Measurements from ENCODE around the gene PHLDA3. TPM values are rescaled to one million over a fixed set of nuclear protein-coding genes. Genes with fewer than 3 reads are reported as not detected.
A peak's percentile ranks its signal among the peaks of the same experiment; 100 is the strongest.

Gene PHLDA3
- total and polyA plus RNA-seq, 11 donors = 15.2 to 48.1 (median 28.5) TPM

DNA sequence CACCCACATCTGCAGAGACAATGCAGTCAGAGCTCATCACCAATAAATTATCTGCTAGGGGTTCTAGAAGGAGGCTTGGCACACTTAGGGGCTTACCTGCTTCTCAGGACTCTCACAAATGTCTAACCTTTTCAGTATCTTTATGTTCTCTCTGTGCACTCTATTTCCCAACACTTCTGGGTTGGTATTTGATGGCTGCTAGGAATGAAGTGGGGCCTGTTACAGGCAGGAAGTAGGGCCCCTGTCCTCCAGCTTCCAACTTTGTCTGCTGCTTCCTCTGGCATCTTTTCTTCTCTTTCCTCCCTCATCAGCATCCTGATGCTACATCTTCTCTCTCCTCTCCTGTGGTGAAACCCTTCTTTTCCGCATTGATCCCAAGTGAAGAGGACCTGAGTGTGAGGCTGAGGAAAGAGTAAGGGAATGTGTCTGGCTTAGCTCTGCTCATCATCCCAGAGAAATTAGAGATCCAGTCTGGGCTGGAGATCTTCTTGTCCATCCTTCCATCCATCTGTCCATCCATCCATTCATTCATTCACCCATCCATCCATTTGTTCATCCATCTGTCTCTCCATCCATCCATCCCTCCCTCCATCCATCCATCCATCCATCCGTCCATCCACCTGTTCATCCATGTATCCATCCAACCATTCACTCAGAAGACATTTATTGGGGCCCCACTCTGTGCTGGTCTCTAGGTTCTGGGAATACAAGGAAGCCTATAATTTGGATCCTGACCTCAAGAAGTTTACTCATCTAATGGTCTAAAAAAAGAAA is 40.8 kb upstream of the PHLDA3 start:
- no peaks in the 10 kb centered on the region for H3K9me3 ChIP-seq
- H3K27ac ChIP-seq = peak overlapping the region in 1 of 12 donors; percentile 98
- no peak for DNase-seq
- no peaks in the 10 kb centered on the region for H3K27me3 ChIP-seq
- H3K4me1 ChIP-seq = peaks cover 7 to 66% (median 46%) of the 10 kb centered on the region in 12 donors
- no peak for TF ChIP-seq POLR2A (IDR thresholded peaks at IDR 0.05)
- TF ChIP-seq, protein P1, sequence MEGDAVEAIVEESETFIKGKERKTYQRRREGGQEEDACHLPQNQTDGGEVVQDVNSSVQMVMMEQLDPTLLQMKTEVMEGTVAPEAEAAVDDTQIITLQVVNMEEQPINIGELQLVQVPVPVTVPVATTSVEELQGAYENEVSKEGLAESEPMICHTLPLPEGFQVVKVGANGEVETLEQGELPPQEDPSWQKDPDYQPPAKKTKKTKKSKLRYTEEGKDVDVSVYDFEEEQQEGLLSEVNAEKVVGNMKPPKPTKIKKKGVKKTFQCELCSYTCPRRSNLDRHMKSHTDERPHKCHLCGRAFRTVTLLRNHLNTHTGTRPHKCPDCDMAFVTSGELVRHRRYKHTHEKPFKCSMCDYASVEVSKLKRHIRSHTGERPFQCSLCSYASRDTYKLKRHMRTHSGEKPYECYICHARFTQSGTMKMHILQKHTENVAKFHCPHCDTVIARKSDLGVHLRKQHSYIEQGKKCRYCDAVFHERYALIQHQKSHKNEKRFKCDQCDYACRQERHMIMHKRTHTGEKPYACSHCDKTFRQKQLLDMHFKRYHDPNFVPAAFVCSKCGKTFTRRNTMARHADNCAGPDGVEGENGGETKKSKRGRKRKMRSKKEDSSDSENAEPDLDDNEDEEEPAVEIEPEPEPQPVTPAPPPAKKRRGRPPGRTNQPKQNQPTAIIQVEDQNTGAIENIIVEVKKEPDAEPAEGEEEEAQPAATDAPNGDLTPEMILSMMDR (IDR thresholded peaks at IDR 0.05) = no peak
- H3K36me3 ChIP-seq = no peaks in the 10 kb centered on the region
- WGBS, 4 donors = 95 to 97% (median 97%) methylated on average over 2 of the region's 2 CpGs
- ATAC-seq = no peak
- intact Hi-C loops (cut with DNase I) = loop anchor here in 7 of 10 donors (5.0 to 10.0 kb wide), 3 partner anchors 62 to 255 kb away; no protein-coding TSS in a partner anchor
- no peak overlapping the region for H3K4me3 ChIP-seq

DNA sequence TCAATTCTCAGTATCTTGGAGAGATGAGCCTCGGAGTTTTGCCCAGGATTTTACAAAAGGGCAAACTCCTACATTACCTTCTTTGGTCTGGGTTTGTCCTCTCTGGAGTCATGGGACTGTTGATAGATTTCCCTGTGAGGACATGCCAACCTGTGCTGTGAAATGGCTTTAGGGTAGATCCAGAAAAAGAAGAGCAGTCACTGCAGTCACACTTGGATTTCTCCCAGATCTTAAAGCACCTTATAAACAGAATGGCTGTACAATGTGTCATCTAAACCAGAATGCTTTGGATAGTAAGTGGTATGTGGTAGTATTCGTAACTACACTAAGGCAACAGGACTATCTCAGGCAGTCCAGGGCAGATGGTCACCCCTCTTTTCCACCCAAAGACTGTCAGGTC is 39.8 kb upstream of the PHLDA3 start:
- Histone ChIP-seq H3K4me3 (no peak overlapping the region), H3K9me3 (no peaks in the 10 kb centered on the region), H3K36me3 (no peaks in the 10 kb centered on the region), H3K27ac (peak overlapping the region in 1 of 12 donors; percentile 98), H3K4me1 (peaks cover 7 to 75% (median 55%) of the 10 kb centered on the region in 12 donors), H3K27me3 (no peaks in the 10 kb centered on the region)
- intact Hi-C loops (cut with DNase I) = no loop called here
- TF ChIP-seq, protein P1 (IDR thresholded peaks at IDR 0.05) = no peak
- TF ChIP-seq POLR2A (IDR thresholded peaks at IDR 0.05) = no peak
- WGBS, 4 donors = 88 to 92% (median 90%) methylated on average over 2 of the region's 2 CpGs
- no peak for DNase-seq
- no peak for ATAC-seq

DNA sequence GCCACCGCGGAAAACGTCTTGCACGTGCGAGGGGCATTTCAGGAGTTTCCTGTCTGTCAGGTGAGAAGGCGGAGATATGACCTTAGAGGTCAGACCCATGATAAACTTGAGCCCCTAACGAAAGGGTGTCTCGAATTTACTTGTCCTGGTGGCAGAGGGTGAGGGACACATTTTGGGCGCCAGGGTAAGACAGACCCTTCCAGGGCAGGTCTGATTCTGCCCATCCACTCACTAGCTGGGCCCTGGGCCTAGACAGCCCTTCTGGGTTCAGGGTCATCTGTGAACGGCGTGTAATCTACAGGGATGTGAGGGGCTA is 38.3 kb upstream of the PHLDA3 start:
- DNase-seq (no peak), ATAC-seq (peak in 2 of 4 donors; percentile 1 to 2)
- intact Hi-C loops (cut with DNase I) = no loop called here
- H3K36me3 ChIP-seq = no peaks in the 10 kb centered on the region
- H3K4me3 ChIP-seq = peak overlapping the region; percentile 56 to 97 (median 79)
- H3K27ac ChIP-seq = peak overlapping the region; percentile 84 to 98 (median 92)
- no peaks in the 10 kb centered on the region for H3K27me3 ChIP-seq
- 39 to 72% (median 42%) methylated on average over 5 to 11 of the region's 11 CpGs for WGBS, 4 donors
- H3K4me1 ChIP-seq = peaks cover 5 to 75% (median 60%) of the 10 kb centered on the region in 12 donors
- H3K9me3 ChIP-seq = no peaks in the 10 kb centered on the region
- TF ChIP-seq POLR2A (IDR thresholded peaks at IDR 0.05) = no peak
- TF ChIP-seq, protein P1 (IDR thresholded peaks at IDR 0.05) = no peak

DNA sequence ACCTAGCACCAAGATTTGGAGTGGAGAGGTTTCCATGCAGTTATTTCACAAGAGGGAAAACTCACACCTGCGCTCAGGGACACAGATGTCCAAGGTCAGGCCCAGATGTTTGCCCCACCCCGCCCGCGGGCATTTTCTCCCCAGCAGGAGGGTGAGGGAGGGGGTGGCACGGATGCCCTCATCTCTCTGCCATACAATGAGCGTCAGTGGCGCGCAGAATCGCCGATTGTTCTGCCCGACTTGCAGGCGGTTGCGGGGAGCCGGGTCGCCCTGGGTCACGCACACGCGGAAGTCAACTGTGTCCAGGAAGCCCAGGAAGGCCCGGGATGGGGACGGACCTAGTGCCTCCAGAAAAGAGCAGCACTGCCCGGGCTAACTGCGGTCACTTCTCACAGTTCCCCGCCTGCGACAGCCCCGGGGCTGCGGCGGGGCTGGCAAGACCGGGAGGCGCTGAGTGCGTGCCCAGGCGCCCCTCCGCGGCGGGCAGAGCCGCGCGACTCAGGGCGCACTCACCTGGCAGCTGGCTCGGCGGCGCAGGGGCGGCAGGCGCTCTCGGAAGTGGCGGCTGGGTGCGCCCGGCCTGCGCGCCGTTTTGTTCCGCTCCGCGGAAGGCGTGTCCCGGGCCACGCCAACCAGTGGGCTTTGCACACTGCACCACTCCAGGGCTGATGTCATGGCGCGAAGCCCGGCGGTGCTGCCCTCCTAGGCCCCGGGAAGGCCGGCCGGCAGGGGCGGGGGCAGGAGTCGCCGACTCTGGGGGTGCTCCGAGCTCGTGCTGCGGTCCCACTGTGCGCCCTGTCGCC is 37.8 kb upstream of the PHLDA3 start, which contains the start of gene CSRP1:
Gene CSRP1, minus strand, starts transcription at position 567 of the 803 bp plus-strand sequence. CDS start 10,820 bp downstream, outside the sequence.
- no peaks in the 10 kb centered on the region for H3K27me3 ChIP-seq
- intact Hi-C loops (cut with DNase I) = no loop called here
- peaks cover 5 to 74% (median 58%) of the 10 kb centered on the region in 12 donors for H3K4me1 ChIP-seq
- H3K9me3 ChIP-seq = no peaks in the 10 kb centered on the region
- TF ChIP-seq, protein P1 (IDR thresholded peaks at IDR 0.05) = peak in 5 of 12 donors; percentile 3 to 29 (median 14)
- TF ChIP-seq POLR2A (IDR thresholded peaks at IDR 0.05) = peak in 1 of 2 donors; percentile 94
- H3K36me3 ChIP-seq = no peaks in the 10 kb centered on the region
- WGBS, 4 donors = 2 to 7% (median 4%) methylated on average over 24 to 71 of the region's 71 CpGs
- DNase-seq (peak; percentile 90 to 96 (median 93)), ATAC-seq (peak; percentile 81 to 96 (median 90))
- peak within 1 kb of the TSS; percentile 84 to 98 (median 92) for H3K27ac ChIP-seq
- H3K4me3 ChIP-seq = peak within 1 kb of the TSS; percentile 56 to 97 (median 79)
